HG03060 (cell line): ENCODE results near the gene STARD7.
"Not testable (repeated sequence)": the region's sequence is repeated elsewhere in the genome, so short reads cannot be mapped to it uniquely, and the experiment has no call there.

Experiments
- ATAC-seq: cut with Tn5 transposase; IDR thresholded peaks from one replicate; pipeline ENCODE4 v1.9.1; 2021; ENCODE audit warnings: low read depth, moderate number of reproducible peaks; ENCODE audit not compliant: unreplicated experiment

STARD7 gene

DNA sequence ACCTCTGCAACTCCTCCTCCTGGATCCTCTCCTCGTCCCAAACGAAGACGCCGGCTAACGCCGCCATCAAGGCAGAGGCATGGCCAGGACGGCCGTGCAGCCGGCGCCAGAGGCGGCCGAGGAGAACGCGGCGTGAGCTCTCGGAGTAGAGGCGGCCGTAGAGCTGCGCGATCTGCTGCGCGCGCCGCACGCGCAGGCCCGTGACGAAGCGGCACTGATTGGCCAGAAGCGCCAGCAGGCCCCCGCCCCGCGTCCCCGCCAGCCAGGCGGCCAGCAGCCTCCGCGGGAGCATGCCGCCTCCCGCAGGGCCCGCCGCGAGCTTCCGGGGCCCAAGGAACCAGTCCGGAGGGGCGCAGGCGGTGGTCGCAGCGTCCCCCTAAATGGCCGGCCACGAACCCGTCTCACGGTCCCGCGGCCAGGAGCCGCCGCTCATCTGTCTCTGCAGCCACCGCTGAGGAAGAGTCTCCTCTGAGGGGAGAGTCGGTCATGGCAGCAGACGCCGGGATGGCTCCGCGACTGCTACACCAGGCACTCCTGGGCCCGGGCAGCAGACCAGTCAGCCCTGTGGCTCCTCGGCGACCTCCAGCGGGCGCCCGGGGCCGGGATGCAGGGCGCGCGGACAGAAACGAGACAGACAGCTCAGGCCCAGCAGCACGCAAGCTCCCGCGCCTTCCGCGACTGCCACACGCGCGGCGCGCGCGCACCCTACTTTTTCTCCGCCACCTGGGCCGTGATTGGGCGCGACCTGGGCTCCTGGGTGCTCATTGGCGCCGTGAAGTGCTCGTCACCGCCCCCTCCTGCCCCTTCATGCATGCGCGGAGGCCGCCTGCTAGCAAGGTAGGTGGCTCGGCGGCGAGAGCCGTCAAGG is at the start of gene STARD7:
Gene STARD7, minus strand, starts transcription at position 685 of the 868 bp plus-strand sequence. Its CDS starts 393 bp downstream, at position 292.
- peak; percentile 42 for ATAC-seq

DNA sequence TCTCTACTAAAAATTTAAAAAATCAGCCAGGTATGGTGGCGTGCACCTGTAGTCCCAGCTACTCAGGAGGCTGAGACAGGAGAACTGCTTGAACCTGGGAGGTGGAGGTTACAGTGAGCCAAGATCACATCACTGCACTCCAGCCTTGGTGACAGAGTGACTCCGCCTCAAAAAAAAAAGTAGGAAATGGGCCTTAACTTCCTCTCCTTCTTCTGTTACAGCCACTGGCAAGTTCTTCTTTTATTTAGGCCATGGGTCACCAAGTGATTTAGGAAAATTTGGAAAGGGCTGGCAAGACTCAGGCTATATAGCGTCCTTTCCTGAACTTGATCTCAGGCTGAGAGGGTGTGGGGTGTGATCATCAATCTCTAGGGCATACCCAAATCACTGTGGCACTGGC is 49.1 kb upstream of the STARD7 start:
- ATAC-seq, result not testable (repeated sequence)

- no peak for ATAC-seq
Observed at GRCh38 chr2:96256611-96257113, 48.0 kb upstream of the STARD7 start.

DNA sequence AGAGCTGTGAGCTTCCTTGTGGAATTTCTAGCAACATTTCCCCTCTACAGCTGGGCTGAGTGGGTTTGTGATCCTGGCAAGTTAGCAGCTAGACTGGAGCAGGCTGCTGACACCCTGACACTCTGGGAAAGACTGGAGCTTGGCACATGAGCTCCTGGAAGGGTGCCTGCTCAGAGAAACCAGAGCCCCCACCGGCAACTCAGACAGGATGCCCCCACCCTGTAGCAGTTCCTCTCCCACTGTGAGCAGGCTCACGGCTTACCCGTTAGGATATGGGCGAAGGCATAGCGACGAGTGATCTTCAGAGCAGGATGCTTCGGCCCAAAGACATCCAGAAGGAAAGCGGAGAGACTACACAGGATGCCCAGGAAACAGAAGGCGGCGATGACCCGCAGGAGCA is 45.9 kb upstream of the STARD7 start:
- ATAC-seq, result no peak

DNA sequence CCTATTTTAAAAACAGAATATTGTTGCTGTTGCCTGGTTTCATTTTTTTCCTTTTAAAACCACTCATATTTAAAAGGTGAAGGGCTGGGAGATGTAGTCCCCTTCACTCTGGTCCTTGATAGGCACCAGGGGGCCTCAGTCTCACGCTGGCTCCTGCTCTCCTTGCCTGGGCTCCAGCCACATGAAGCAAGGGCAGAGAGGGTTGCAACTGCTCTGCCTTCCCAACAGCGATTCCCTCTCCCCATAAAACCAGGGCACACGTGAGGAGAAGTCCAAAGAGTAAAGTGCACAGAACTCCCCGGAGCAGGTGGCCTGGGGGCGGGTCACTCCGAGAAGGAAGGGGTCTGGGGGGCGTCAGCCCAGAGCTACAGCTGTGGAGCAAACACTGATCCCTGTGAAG is 44.4 kb upstream of the STARD7 start:
- no peak for ATAC-seq

- ATAC-seq, result no peak
Observed at GRCh38 chr2:96252526-96252925, 43.9 kb upstream of the STARD7 start.

GRCh38 chr2:96251721-96252292 is 43.2 kb upstream of the STARD7 start:
- no peak for ATAC-seq

DNA sequence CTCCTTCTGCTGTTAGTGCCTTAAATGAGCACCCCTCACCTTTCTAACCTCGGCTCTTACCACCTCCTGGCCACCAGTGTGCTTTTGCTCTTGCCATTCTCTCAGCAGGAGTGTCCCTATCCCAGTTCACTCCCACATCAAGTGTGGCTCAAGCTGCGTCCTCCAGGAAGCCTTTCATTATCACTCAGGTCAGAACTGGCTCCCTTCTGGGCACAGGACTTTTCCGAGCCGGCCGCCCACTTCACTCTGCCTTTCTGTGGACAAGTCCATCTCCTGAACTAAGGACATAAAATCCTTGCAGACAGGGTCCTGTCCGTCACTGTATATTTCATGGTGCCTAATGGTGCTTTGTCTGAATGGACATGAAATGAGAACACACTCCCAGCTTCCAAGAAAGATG is 41.6 kb upstream of the STARD7 start:
- ATAC-seq, result no peak

DNA sequence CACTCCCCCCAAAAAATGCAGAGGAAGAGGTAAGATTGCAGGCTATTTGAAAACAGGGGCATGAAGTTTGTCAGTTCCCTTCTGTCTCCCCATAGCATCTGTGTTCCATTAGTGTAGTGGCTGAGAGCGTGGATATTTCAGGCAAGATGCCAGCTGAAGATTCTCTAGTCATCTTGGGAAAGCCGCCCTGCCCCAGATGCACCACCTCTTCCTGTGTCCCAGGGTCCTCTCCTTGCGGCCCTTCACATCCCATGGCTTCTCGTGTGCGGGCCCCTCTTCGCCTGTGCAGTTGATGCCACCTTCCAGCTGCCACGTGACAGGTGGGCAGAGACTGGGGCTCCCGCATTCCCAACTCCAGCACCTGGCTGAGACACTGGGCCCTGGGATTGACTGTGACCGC is 41.0 kb upstream of the STARD7 start:
- ATAC-seq, result no peak

DNA sequence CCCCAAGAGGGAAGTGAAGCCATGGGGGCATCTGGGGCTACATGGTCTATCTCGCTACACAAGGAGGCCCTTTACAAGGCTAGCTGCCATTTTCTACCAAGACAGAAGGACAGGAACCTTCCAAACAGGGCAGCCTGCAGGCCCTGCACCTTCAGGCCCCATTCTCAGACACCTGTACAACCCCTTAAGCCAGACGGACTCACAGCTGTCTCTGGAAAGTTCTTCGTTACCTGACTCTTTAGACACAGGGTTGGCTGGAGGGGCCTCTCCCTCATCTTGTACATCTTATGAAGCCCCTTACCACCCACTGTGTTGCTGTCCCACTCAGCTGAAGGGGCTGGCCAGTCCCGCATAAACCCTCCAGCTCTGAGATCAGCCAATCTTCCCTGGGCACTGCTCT is 40.0 kb upstream of the STARD7 start:
- no peak for ATAC-seq

DNA sequence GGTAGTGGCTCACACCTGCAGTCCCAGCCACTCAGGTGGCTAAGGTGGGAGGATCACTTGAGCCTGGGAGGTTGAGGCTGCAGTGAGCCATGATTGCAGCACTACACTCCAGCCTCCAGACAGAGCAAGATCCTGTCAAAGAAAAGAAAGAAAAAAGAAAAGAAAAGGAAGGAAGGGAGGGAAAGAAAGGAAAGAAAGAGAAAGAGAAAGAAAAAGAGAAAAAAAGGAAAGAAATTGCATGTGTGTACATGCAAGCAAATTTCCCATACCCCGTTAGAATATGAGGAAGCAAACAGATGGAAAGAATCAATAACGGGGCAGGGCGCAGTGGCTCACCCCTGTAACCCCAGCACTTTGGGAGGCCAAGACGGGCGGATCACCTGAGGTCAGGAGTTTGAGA is 39.3 kb upstream of the STARD7 start:
- no peak for ATAC-seq

DNA sequence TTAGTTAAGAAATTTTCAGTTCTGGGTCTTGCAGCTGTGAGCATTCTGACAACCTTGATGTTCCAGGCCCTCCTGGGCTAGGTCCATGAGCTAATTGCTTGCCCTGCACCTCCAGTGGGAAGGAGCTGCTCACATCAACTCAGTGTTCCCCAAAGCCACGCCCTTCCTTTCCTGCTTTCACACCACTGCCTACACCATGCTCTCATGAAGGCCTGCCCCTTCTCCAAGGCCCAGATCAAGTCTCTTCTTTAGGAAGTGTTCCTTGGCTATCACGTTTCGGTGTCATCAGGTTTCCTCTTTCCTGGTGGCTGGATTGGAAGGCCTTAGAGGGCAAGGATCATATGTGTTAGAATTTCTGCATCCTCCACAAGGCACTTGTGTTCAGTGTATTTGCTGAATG is 38.4 kb upstream of the STARD7 start:
- ATAC-seq, result no peak

- no peak for ATAC-seq
Observed at GRCh38 chr2:96245609-96246390, 37.2 kb upstream of the STARD7 start.

GRCh38 chr2:96243843-96244242 is 35.2 kb upstream of the STARD7 start:
- no peak for ATAC-seq

GRCh38 chr2:96241900-96242611 is 33.4 kb upstream of the STARD7 start:
- ATAC-seq, result peak; percentile 54

GRCh38 chr2:96241227-96241626 is 32.6 kb upstream of the STARD7 start:
- no peak for ATAC-seq

DNA sequence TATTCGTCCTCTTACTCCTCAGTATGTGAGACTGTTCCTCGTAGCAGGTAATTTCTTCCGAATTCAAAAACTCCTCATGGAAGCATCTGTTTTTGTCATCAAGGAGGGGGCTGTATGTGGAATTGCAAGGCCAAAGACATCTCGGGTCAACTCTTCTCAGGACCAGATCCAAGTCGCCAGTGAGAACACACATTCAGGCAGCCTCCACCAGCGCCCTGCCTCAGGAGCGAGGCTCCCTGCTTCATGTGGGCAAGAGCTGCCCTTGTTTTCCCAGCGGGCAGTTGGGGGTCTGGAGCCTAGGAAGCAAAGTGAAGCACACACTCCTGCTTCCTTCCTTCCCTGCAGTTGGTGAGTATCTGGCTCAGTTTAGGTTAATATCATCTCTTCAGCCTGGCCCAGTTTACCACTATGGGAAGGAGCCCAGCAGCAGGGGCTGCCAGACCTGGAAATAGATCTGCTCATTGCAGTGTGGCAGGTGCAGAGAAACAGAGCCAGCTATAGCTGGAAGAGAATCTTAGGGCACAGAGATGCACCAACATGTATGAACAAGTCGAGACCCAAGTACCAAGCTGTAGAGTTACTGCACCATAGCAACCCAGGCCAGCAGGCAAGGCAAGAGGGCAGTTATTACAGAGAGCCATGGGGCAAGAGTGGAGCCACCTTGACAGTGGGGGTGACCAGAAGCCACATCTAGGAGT is 31.9 kb upstream of the STARD7 start:
- no peak for ATAC-seq

DNA sequence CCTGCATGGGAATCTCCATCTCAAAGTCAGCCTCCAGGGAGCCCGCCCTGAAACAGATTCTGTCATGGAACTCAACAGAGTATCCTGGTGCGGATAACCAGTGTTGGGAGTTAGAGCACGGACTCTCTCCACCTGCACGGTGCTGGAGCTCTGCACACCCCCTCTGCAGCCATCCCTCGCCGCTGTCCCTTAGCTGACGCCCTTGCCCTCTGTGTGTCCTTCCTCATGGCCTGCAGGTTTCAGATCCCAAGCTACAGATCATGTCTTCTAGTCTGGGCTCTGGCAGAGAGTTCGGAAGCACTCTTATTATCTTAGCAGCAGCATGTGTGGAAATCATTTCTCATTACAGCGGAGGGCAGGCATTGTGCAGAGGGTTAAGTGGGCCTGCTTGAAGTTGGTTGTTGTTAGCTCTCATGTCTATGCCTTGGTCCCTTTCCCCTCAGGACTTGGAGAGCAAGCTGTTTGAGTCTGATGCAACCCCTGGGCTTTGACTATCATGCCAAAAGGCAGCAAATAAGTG is 31.2 kb upstream of the STARD7 start:
- ATAC-seq, result no peak

- no peak for ATAC-seq
Observed at GRCh38 chr2:96239091-96239490, 30.5 kb upstream of the STARD7 start.

- ATAC-seq, result no peak
Observed at GRCh38 chr2:96238266-96238665, 29.6 kb upstream of the STARD7 start.
